Liver (tissue), 9 donors: ENCODE data around the gene BCR. TPM values are rescaled to one million over a fixed set of nuclear protein-coding genes. Genes with fewer than 3 reads are reported as not detected.
A peak's percentile ranks its signal among the peaks of the same experiment; 100 is the strongest.

Experiments
- DNase-seq: peaks from one replicate; pipeline ENCODE4 v3.0.0-alpha.2; 2017; ENCODE audit warnings: low spot score
- H3K27ac ChIP-seq, 2 donors: one replicate each; pipeline ENCODE4 v1.7.0; 2013; ENCODE audit warnings: inconsistent platforms in 2 of 2, low read length in 2 of 2, control low read depth in 1 of 2, low read depth in 1 of 2, mild to moderate bottlenecking in 1 of 2
- H3K27me3 ChIP-seq, 4 donors: one replicate each; pipeline versions ENCODE4 v1.6.1 to v1.7.0; 2013; ENCODE audit warnings: low read length in 3 of 4, inconsistent platforms in 1 of 4, mild to moderate bottlenecking in 1 of 4, moderate library complexity in 1 of 4; ENCODE audit not compliant: control insufficient read depth in 4 of 4, insufficient read depth in 4 of 4
- H3K36me3 ChIP-seq, 4 donors: one replicate each; pipeline versions ENCODE4 v1.6.1 to v1.7.0; 2013; ENCODE audit warnings: low read length in 3 of 4, mild to moderate bottlenecking in 3 of 4, low read depth in 1 of 4, moderate library complexity in 1 of 4; ENCODE audit not compliant: control insufficient read depth in 4 of 4, insufficient read depth in 3 of 4
- H3K4me1 ChIP-seq, 4 donors: one replicate each; pipeline versions ENCODE4 v1.6.1 to v1.7.0; 2013; ENCODE audit warnings: low read length in 3 of 4, mild to moderate bottlenecking in 3 of 4, moderate library complexity in 1 of 4; ENCODE audit not compliant: control insufficient read depth in 4 of 4, insufficient read depth in 4 of 4
- H3K4me3 ChIP-seq, 3 donors: one replicate each; pipeline versions ENCODE4 v1.6.1 to v1.7.0; 2013; ENCODE audit warnings: low read length in 3 of 3, control low read depth in 1 of 3, low read depth in 1 of 3, mild to moderate bottlenecking in 1 of 3
- H3K9ac ChIP-seq, 2 donors: one replicate each; pipeline ENCODE4 v1.7.0; 2013; ENCODE audit warnings: low read length in 2 of 2, mild to moderate bottlenecking in 2 of 2, moderate library complexity in 2 of 2, control low read depth in 1 of 2, low read depth in 1 of 2
- H3K9me3 ChIP-seq, 4 donors: one replicate each; pipeline versions ENCODE4 v1.6.1 to v1.7.0; 2013; ENCODE audit warnings: low read length in 3 of 4; ENCODE audit not compliant: control insufficient read depth in 4 of 4
- EGR1 ChIP-seq, 2 donors: IDR thresholded peaks; 2 replicates each; pipeline ENCODE4 v1.6.1; 2016 to 2018; ENCODE audit warnings: antibody characterized with exemption in 2 of 2, low read depth in 2 of 2
- FOXA1 ChIP-seq: IDR thresholded peaks from 2 replicates; pipeline ENCODE4 v1.6.1; 2016; ENCODE audit warnings: antibody characterized with exemption
- GABPA ChIP-seq, 2 donors: IDR thresholded peaks in 1 of 2; conservative IDR thresholded peaks in 1 of 2; 2 replicates each; pipeline ENCODE4 v1.6.1; 2016; ENCODE audit warnings: antibody characterized with exemption in 2 of 2, mild to moderate bottlenecking in 1 of 2, moderate library complexity in 1 of 2
- HNF4A ChIP-seq, 2 donors: conservative IDR thresholded peaks; 2 replicates each; pipeline ENCODE4 v1.6.1; 2016; ENCODE audit warnings: antibody characterized with exemption in 2 of 2, mild to moderate bottlenecking in 2 of 2
- HNF4G ChIP-seq: IDR thresholded peaks from 2 replicates; pipeline ENCODE4 v1.6.1; 2016; ENCODE audit warnings: antibody characterized with exemption
- REST ChIP-seq: IDR thresholded peaks from 2 replicates; pipeline ENCODE4 v1.6.1; 2016; ENCODE audit warnings: antibody characterized with exemption, mild to moderate bottlenecking
- RXRA ChIP-seq, 2 donors: IDR thresholded peaks; 2 replicates each; pipeline ENCODE4 v1.6.1; 2017 to 2018; ENCODE audit warnings: antibody characterized with exemption in 2 of 2, mild to moderate bottlenecking in 1 of 2
- YY1 ChIP-seq: IDR thresholded peaks from 2 replicates; pipeline ENCODE4 v1.6.1; 2016; ENCODE audit warnings: antibody characterized with exemption, mild to moderate bottlenecking
- WGBS: extraction: QIAGEN DNeasy Blood & Tissue Kit; methylation state at CpG from one replicate; pipeline ENCODE4 v1.1.7; 2013; 5-methylcytosine and 5-hydroxymethylcytosine counted together
- polyA plus RNA-seq, 2 donors: library from polyadenylated mRNA; stranded (reverse) in 1 of 2; unstranded in 1 of 2; fragments of 200-250 nt in 1 of 2; fragments of >200 nt in 1 of 2; fragmentation: Nextera tagmentation in 1 of 2; extraction: Ambion mirVana in 1 of 2; gene quantifications; one replicate each; pipeline versions ENCODE4 v1.2.1 to v1.2.3, GENCODE V29; 2013 to 2015
- total RNA-seq, 2 donors: library from RNA; depleted of rRNA; stranded (reverse); fragments of >200 nt; gene quantifications; one replicate each; pipeline ENCODE4 v1.2.3, GENCODE V29; 2014
- TF ChIP-seq, protein P1 (sequence below): IDR thresholded peaks from 2 replicates; pipeline ENCODE4 v1.6.1; 2016; ENCODE audit warnings: antibody characterized with exemption
- donor health status: healthy.
- donor health status: healthy.
- donor health status: healthy.
- donor health status: healthy.
- donor health status: healthy.

Gene BCR
- total and polyA plus RNA-seq, 4 donors = 7.4 to 35.6 (median 18.3) TPM

- TF ChIP-seq, protein P1, sequence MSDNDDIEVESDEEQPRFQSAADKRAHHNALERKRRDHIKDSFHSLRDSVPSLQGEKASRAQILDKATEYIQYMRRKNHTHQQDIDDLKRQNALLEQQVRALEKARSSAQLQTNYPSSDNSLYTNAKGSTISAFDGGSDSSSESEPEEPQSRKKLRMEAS = no peak
- no peak for TF ChIP-seq EGR1 (IDR thresholded peaks at IDR 0.05; ENCODE audit: low read depth in 2 of 2)
Observed at GRCh38 chr22:23164091-23164490, 16.2 kb upstream of the BCR start (continued).

DNA sequence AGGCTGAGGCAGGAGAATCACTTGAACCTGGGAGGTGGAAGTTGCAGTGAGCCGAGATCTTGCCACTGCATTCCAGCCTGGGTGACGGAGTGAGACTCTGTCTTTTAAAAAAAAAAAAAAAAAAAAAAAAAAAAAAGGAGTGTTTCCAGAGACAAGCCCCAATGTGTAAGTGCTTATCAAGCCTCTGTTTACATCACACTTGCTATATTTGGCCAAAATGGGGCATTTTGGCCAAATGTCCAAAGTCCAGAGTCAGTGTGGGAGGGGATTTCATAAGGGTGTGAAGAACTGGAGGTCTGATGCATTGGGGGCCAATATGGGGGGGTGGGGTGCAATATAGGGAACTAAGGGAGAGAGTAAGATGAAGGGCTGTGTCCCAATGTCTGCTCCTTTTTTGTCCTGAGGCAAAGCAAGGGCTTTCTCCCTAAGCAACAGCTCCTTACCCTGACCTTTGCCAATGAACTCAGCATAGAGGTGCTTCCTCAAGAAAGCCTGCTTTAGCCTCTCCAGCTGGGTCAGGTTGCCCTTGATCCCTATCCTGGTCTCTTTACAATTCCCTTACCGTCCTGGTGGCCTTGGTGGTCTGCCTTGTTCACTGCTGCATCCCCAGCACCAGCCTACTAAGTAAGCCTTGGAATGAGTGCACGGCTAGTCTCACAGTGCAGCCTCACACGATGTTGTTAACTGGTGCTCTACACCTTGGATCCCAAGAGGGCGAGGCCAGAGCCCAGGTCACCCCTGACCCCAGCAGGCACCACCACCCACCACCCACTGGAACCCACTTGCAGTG is 14.1 kb upstream of the BCR start:
- Histone ChIP-seq H3K4me3 (no peak overlapping the region), H3K27me3 (no peaks in the 10 kb centered on the region), H3K9me3 (no peaks in the 10 kb centered on the region), H3K9ac (no peak overlapping the region), H3K4me1 (peaks cover 2 to 29% (median 20%) of the 10 kb centered on the region in 4 donors), H3K27ac (no peak overlapping the region), H3K36me3 (no peaks in the 10 kb centered on the region)
- no peak for DNase-seq
- WGBS = 69% methylated on average over 6 of the region's 6 CpGs
- TF ChIP-seq FOXA1 = no peak
- peak in 1 of 2 donors; percentile 31 for TF ChIP-seq RXRA (IDR thresholded peaks at IDR 0.05)
- peak; percentile 70 to 77 for TF ChIP-seq HNF4A (conservative IDR thresholded peaks at IDR 0.05)

- no peaks in the 10 kb centered on the region for H3K9me3 ChIP-seq
- H3K9ac ChIP-seq = no peak overlapping the region
- H3K4me3 ChIP-seq = no peak overlapping the region
- WGBS = 88% methylated on average over 10 of the region's 10 CpGs
- peaks cover 2 to 29% (median 20%) of the 10 kb centered on the region in 4 donors for H3K4me1 ChIP-seq
- no peaks in the 10 kb centered on the region for H3K36me3 ChIP-seq
- no peak overlapping the region for H3K27ac ChIP-seq
- H3K27me3 ChIP-seq = no peaks in the 10 kb centered on the region
- no peak for TF ChIP-seq GABPA (IDR thresholded peaks at IDR 0.05 in 1 of 2, conservative IDR thresholded peaks at IDR 0.05 in 1 of 2)
- no peak for TF ChIP-seq YY1
- TF ChIP-seq, protein P1 = no peak
- no peak for TF ChIP-seq RXRA (IDR thresholded peaks at IDR 0.05)
- no peak for TF ChIP-seq REST
- no peak for TF ChIP-seq HNF4G
- no peak for DNase-seq
Observed at GRCh38 chr22:23166841-23167616, 13.3 kb upstream of the BCR start.
